Left lobe of liver (tissue), 2 donors: ENCODE results near the gene LIG1. TPM values are rescaled to one million over a fixed set of nuclear protein-coding genes. Genes with fewer than 3 reads are reported as not detected.
"Not testable (repeated sequence)": the region's sequence is repeated elsewhere in the genome, so short reads cannot be mapped to it uniquely, and the experiment has no call there.

ENCODE experiments used
- ATAC-seq: fragments of 200-7000 bp; cut with Tn5 transposase; one replicate; pipeline ENCODE4 v1.9.1; 2020; ENCODE audit warnings: mild to moderate bottlenecking, moderate library complexity
- DNase-seq: peaks from one replicate; pipeline ENCODE4 v3.0.0-alpha.2; 2020; ENCODE audit warnings: low spot score
- total RNA-seq: library from RNA; stranded (reverse); gene quantifications from one replicate; pipeline ENCODE4 v1.2.1, GENCODE V29; 2021
- donor health status: DM: no; HTN: no; CAD: no; lungs with moderate emphysema.
- donor health status: DM: no; HTN: yes; CAD: no.

LIG1 gene
- total RNA-seq, 1 donor from 2014 or later, result 9.8 TPM

GRCh38 chr19:48085904-48086864 is 84.0 kb downstream of the LIG1 start:
- ATAC-seq, result no peak

GRCh38 chr19:48085076-48085475 is 85.1 kb downstream of the LIG1 start:
- ATAC-seq (no peak), DNase-seq (no peak)

More at GRCh38 chr19:48085904-48086864, 84.0 kb downstream of the LIG1 start:
- DNase-seq, result no peak

- ATAC-seq, result no peak
- no peak for DNase-seq
Measured at GRCh38 chr19:48081106-48081505, 89.0 kb downstream of the LIG1 start.

- not testable (repeated sequence) for DNase-seq, ATAC-seq
Measured at GRCh38 chr19:48070177-48070769, 99.9 kb downstream of the LIG1 start.

- ATAC-seq, result no peak
Measured at GRCh38 chr19:48069435-48069834, 100.7 kb downstream of the LIG1 start.

More at GRCh38 chr19:48069435-48069834, 100.7 kb downstream of the LIG1 start:
- no peak for DNase-seq

Other genes starting within 250 kb of the LIG1 start
- not detected for gene BSPH1, start 178.2 kb downstream of the LIG1 start, total RNA-seq
- gene ELSPBP1, start 175.7 kb downstream of the LIG1 start, total RNA-seq, result not detected
- not detected for gene CABP5, start 126.3 kb downstream of the LIG1 start, total RNA-seq
- gene PLA2G4C, start 59.5 kb downstream of the LIG1 start, total RNA-seq, result 4.5 TPM
- 3.2 TPM for gene ZSWIM9, start 336 bp upstream of the LIG1 start, total RNA-seq
- 17.4 TPM for gene CARD8, start 85.6 kb upstream of the LIG1 start, total RNA-seq
- not detected for gene ZNF114, start 99.7 kb upstream of the LIG1 start, total RNA-seq
- gene EMP3, start 155.2 kb upstream of the LIG1 start, total RNA-seq, result 6.7 TPM
- gene TMEM143, start 193.6 kb upstream of the LIG1 start, total RNA-seq, result 19.0 TPM
- not detected for gene SYNGR4, start 194.0 kb upstream of the LIG1 start, total RNA-seq
- gene KDELR1, start 221.2 kb upstream of the LIG1 start, total RNA-seq, result 68.4 TPM
- 0.20 TPM for gene GRIN2D, start 223.3 kb upstream of the LIG1 start, total RNA-seq